Dedifferentiated amniotic fluid mesenchymal stem cell (primary cell): Measurements from ENCODE around the gene CEPT1.
"Not testable (repeated sequence)": the region's sequence is repeated elsewhere in the genome, so short reads cannot be mapped to it uniquely, and the experiment has no call there.

Experiments used
- DNase-seq: peaks from one replicate; pipeline ENCODE4 v3.0.0-alpha.2; 2016; ENCODE audit errors: extremely low spot score

The CEPT1 gene

DNA sequence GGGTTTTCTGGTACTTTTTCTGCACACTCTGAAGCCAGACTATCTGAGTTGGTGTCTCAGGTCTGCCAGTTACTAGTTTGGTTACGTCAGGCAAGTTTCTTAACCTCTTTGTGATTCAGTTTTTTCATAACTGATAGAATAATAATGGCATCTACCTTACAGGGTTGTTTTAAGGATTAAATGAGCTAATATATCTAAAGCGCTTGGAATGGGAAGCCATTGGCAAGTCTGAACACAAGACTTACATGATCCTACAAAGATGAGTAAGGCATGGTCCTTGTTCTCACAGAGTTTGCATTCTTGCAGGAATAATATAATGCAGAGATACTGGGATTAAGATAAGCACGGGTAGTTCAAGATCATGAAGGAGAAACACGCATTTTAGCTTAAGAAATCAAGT, 69.6 kb downstream of the CEPT1 start:
- DNase-seq, result no peak

DNA sequence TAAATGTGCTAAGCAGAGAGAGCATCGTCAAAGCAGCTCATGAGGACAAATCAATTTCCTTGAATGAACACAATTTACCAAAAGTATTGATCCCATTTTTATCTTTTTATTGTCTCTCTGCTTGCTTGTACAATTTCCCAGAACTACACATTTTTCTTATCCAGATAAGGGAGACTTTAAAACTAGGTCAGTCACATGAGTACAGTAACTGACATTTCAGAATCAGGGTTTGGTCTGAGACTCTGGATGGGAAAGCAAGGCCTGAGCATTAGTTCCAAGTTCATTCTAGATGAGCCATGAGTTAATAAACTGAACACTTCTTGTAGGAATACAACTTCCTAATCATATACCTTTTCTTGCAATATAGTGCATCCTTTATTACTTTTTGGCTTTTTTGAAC, 71.9 kb downstream of the CEPT1 start:
- no peak for DNase-seq

DNA sequence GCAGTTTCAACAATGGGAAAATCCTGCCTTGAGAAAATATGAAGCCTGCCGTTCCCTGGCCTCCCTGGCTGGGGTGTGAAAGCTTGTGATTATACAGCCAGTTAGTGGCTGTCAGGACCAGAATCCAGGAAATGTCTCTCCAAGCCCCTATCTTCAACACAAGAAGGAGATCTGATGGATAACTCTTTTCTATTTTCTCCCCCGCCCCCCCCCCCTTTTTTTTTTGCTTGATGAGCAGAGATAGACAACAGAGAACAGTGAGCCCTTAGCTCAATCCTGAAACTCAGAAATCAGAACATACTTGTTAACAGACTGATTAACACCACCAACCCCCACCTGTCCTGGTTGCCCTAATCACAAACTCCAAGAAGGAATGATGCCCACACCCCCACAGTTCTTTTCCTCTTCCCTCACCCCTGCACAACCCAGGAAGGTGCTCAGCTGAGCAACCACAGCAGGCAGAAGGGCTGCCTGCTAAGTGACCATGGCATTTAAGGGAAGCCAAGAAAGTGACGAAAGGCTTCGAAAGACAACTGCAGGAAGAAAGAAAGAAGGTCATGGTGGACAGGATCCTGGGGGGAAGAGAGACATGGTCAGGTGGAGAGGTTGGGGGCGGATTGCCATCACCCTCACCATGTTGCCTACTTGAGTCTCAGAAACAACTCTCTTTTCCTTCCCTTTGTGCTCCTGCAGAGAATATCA, 72.8 kb downstream of the CEPT1 start:
- no peak for DNase-seq

DNA sequence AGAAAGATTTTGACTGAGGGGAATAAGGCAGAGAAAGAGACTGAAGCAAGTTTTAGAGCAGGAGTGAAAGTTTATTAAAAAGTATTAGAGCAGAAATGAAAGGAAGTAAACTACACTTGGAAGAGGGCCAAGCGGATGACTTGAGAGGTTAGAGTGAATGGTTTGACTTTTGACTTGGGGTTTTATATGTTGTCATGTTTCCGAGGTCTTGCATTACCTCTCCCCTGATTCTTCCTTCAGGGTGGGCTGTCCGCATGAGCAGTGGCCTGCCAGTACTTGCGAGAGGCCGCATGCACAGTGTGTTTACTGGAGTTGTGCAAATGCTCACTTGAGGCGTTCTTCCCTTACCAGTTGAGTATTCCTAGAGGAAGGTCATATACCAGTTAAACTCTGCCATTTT, 73.4 kb downstream of the CEPT1 start:
- no peak for DNase-seq

DNA sequence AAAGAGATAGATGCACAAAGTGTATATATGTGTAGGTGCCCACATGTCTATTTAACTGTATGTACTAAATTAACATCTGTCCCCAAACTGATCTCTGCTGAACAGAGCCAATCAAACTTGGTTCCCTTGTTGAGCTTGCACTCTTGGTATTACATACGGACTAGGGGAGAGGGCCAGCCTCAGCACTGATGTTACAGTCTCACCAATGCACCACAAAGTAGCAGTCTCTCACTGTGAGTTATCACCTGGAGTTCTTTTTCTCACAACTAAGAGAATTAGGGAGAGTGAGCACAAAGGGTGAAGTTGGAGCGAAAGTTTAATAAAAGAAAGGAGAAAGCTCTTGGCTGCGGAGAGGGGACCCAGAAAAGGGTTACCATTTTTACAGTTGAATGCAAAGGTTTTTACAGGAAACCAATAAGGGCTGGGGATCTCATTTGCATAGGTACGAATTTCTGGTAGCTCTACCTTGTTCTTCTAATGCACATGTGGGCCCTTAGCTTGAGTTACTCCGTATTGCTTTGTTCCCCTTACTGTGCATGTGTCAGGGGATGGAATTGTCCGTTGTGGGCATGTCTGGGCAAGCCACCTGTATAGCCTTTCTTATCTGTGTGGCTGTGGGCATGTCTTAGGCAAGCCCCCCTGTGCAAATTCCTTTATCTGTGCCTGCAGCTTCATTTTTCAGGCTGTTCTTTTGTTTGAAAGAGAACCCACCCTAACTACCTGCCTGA, 74.2 kb downstream of the CEPT1 start:
- no peak for DNase-seq

DNA sequence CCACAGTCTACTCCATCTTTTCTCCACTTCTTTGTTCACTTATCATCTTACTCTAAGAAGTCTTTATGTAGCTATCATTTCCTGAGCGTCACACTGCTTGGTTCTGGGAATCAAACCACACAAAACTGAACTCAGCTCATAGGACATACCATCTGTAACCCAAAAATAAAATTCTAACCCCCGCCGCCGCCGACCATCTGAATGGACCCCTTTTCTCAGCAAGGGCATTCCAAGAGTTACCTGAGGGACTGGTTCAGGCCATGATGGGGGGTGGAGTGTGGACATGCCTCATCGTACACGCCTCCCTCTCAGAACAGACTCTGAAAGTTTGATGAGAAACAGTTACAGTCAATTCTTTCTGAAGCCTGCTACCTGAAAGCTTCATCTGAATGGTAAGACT, 74.9 kb downstream of the CEPT1 start:
- no peak for DNase-seq

DNA sequence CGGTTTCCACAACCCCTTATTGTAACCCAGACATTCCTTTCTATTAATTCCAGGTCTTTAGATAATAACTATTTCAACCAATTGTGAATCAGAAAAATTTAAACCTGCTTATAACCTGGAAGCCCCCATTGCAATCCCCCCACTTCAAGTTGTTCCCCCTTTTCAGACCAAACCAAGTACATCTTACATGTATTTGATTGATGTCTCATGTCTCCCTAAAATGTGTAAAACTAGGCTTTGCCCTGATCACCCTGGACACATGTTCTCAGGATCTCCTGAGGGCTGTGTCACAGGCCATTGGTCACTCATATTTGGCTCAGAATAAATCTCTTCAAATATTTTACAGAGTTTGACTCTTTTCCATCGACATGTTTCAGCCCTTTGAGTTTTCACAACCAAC, 75.3 kb downstream of the CEPT1 start:
- DNase-seq, result not testable (repeated sequence)

DNA sequence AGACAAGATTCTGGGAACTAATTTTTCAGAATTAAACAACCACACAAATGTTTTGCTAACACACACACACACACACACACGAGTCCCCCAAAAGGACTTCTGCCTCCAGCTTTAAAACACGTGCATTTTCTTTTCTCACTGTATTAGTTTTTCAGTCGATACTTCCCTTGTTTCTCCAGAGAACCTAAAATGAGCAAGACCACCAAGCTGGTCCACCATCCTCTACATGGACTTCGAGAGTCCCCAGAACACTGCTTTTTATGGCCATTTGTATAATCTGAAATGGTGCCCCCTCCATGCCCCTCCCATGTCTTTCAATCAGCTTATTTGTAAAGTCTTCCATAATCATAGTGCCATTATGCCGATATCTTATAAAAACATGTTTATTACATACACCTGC, 76.7 kb downstream of the CEPT1 start:
- no peak for DNase-seq

DNA sequence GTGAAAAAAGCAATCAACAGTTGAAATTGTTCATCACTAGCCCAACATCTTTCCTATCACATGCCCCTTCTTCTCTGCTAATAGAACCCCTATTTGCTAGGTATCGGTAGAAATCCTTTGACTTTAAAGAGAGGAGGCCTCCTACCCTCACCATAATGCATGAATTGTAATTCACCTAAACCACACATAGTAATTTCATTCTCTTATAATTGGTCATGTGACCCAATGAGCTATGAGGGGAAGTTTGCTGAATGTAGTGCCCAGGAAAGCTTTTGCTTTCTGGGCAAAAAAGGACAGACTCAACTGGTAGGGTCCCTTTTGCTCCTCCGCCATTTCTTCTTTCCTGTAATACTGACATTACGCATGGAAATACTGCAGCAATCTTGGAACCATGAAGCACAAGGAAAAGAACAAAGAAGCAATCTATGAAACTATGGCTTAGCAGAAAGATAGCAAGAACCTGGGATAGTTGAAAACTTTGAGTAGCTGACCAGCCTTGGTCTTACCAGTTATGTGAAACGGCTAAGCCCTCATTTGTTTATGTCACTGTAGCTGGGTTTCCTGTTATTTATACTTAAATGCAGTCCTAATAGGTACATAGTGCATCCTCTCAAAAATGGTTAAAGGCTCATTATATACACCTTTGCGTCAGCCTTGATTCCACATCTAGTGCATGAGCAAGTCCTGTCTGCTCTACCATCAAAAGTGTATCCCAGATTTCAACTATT, 77.3 kb downstream of the CEPT1 start:
- DNase-seq, result no peak

DNA sequence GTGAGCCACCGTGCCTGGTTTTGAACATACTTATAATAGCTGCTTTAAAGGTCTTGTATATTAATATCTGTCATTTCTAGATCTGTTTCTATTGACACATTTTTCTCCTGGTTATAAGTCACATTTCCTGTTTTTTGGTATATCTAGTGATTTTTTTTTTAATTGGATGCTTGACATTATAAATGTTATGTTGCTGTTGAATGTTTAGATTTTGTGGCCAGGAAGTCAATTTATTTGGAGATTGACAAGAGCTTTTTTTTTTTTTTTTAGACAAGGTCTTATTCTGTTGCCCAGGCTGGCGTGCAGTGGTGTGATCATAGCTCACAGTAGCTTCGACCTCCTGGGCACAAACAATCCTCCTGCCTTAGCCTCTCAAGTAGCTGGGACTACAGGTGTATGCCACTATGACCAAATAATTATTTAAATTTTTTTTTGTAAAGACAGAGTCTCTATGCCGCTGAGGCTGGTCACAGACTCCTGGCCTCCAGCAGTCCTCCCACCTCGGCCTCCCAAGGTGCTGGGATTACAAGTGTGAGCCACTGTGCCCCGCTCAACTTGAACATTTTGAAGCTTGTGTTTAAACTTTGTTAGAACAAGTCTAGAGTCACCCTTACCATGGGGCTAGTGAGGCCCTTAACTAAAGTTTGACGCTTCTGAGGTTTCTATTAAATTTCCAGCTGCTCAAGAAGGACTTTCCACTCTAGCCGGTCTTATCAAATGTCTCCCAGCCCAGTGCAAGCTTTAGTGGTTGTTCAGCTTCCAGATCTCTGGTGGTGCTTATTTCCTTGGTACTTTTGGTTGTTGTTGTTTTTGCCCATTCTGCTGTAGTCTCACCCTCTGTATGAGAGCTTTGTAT, 78.9 kb downstream of the CEPT1 start:
- DNase-seq, result no peak

DNA sequence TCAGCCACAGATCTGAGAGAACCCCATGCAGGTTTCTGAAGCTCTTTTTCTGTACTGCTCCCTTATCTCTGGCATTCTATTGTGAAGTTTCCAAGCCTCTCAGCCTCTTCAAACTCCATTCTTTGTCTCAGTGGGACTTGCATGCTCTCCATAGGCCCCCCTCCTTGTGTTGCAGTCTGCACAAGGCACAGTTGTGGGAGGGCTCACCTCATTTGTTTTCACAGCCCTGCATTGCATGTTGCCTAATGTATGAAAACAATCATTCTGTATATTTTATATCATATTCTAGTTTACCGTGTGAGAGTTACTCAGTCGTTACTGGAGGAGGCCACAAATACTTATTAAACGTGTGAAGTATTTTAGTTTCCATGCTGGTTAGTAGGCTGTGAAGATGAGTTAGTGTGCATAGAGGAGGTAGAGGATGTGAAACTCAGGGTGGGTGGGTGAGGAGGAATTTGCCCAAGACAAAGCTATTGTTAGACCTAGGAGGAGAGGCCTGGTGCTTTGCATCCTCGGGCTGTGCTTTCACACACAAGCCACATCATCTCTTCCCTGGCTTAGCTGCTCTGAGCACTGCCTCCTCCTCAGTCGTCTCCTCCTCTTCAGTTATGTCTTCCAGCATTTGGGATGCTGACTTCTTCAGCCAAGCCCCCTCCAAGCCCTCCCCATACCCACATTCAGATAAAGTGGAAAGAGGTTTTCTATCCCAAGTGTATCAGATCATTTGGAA, 79.7 kb downstream of the CEPT1 start:
- no peak for DNase-seq

DNA sequence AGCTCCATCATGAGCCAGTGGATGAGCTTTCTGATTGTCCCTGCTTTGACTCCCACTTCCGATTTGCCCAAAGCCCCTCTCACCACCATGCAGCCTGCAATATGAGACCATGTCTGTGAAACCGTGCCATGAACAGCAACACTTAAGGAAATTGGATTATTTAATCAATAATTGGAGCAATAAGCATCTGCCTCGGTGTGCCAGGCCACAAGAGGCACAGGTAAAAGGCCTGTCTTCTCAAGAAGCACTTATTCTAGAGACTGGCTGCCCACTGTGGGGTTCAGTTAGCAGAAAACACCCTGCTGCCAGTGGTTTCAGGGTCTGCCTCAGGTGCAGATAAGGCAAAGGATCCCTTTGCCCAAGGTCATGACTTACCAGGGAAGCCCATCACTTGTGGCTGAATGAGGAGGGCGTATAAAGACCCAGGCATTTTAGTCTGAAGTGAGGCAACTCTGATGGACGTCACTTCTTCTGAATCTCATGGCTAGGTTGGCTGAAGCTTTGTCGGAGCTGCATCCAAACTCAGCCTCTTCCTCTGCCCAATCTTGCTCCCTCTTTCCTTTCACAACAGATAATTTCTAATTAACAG, 80.4 kb downstream of the CEPT1 start:
- DNase-seq, result no peak

DNA sequence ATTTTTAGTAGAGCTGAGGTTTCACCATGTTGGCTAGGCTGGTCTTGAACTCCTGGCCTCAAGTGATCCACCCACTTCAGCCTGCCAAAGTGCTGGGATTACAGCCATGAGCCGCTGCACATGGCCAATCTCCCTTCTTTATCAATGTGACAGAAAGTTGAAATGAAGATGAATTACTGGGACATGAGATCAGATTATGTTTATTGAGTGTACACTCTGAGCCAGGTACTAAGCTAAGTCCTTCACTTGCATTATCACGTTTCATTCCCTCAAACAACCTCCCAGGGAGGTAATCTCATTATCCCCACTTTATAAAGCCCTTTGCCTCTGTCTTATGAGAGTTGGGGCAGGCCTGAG, 81.2 kb downstream of the CEPT1 start:
- DNase-seq, result no peak

DNA sequence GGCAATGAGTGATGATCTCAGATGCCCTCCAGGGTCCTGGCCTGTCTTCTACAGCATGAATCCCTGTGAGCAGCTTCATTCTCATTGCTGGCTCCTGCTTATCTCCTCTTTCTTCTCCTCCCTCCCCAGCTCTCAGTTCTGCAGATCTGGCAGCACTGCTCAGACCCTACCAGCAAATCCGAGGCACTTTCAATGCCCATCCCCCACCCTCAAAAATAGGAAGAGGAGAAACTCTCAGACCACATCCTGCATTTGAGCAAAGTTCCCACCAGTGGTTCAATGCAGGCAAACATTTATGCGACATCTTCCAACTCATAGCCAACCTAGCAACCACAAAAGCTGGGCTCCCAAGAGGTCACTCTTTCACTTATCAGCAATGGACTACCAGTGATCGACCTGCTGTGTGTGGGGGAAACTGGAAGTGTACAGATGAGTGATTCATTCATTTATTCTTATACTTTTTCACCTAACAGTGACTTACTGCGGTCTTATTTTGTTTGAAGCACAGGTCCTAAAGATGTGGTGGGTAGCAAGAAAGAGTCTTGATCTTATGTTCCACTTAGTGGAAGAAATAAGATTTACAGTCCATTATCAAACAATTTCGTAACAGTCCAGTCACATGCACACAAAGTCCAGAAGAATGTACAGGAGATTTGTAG, 81.7 kb downstream of the CEPT1 start:
- no peak for DNase-seq

DNA sequence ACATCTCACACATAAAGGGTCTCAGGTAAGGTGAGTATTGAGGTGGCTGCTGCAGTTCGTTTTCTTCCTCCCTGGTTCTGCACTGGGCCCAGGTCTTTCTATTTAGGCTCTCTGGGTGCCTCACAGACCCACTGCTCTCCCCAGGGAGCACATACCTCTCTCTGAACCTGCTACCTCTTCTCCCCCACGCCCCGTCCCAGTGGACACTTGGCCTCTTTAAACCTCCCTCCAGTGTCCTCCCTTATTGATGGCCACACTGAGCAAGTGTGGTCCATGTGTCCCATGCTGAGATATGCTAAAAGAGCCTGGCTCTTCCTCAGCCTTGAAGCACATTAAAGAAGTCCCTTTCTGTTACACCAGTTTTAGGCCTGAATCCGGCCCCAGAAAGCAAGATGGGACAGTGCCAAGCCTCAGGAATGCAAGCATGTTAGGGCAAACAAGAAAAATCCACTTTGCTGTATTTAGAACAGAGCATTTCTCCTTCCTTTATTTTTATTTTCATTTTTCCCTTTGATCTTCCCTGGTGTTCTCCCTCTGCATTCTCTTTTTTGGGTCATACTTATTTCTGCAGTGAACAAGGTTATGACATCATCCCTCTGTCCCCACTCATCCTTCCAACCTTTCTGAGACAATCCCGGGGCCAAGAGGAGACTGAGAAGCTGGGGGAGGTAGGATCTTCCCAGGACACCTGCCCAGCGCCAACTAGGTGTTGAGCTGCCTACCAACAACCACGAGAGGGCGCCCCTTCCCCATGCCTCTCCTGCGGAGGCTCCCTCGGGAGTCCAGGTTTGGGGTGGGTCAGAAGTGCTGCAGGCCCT, 82.5 kb downstream of the CEPT1 start:
- DNase-seq, result peak; percentile 18

DNA sequence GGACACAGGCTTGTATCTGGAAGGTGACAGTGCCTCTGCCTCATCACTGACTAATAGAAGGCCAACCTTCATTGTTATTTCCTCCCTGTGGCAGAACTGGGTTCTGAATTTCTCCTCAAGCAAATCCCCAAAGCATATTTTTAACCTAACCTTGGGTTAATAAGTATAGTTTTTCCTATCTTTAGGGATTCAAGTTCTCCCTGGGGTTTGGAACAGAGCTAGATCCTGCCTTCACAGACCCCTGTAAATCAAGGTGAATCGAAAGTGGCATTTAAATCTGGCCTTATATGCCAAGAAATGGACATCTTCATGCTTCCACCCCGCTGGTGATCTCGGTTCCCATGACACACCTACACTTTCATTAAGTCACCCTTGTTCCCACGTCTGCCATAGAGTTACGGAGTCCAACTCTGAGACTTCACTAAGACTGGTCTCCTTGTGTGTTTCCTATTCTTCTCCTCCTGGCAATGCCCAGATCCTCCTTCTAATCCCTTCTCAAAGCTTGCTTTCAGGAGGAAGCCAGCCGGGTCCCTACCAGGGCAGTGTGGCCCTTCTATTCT, 83.2 kb downstream of the CEPT1 start:
- DNase-seq, result no peak

DNA sequence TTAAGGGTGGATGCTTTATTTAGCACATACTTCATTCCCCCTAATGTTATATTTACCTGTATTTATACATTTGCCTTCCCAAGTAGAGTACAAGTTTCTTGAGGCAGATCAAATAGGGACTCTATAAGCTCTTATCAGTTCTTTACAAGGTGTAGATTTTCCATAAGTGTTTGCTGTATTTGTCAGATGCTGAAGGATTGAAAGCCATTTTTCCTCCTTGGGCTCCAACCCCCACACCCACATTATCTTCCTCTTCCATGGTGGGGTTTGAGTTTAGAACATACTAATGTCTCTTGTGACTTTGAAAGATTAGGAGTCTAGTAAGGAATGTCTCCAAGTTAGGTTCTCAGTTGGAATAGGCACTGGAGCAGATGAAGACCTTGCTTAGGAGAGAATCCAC, 85.1 kb downstream of the CEPT1 start:
- DNase-seq, result no peak

DNA sequence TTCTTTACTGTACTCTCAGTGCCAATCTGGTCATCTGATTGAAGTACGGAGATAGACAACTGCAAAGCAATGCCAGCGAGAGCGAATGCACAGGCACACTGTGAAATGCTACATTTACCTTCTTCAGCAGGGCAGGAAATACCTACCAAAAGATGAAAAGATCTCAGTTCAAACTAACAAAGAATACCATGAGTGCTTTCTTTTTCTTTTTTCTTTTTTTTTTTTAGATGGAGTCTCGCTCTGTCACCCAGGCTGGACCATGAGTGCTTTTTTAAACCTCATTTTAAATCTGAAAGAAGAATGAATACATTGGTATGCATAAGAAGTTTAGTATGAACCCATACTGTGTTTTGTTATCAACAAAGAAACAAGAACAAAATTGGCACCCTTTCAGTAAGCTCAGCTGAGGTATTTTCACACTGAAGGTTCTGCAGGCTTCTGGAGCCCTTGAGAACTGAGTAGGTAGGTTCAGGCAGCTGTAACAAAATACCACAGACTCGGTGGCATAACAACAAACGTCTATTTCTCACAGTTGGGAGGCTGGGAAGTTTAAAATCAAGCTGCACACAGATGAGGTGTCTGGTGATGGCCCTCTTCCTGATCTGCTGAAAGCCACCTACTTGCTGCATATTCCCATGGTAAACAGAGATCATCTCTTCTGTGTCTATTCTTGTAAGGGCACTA, 85.8 kb downstream of the CEPT1 start:
- no peak for DNase-seq

DNA sequence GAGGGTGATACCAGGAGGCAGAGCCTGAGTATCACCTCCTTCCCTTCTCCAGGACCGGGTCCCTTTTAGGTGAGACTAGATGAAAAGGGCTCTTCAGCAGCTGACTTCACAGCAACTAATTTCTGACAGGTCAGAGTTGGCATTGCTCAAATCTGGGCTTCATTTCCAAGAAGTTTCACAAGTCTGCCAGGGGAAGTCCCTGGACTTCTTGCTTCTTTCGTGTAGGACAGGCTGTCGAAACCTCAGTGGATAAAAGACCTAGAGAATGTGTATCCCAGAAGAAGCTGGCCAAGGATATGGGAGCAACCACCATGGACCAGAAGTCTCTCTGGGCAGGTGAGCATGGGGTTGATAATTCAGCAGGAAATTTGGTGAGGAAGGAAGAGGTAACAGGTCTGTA, 87.4 kb downstream of the CEPT1 start, which contains the start of gene CHI3L2:
TSS of gene CHI3L2 (plus strand) at position 280 of the 400 bp plus-strand sequence. CDS start at position 297, 17 bp downstream.
- no peak for DNase-seq
